Gastrocnemius medialis (tissue), 4 donors: ENCODE results near the gene NRG3. TPM values are rescaled to one million over a fixed set of nuclear protein-coding genes. Genes with fewer than 3 reads are reported as not detected.
"Not testable (repeated sequence)": the region's sequence is repeated elsewhere in the genome, so short reads cannot be mapped to it uniquely, and the experiment has no call there.

ENCODE experiments used
- ATAC-seq, 2 donors: fragments of 150-250 bp; one replicate each; pipeline ENCODE4 v1.9.1; 2016
- DNase-seq, 2 donors: peaks; one replicate each; pipeline ENCODE4 v3.0.0-alpha.2; 2019
- H3K27ac ChIP-seq, 4 donors: fragments of 200-600 bp; sonication (generic); 1 replicate in 1 of 4; 2 replicates in 3 of 4; pipeline ENCODE4 v1.5.1; 2016 to 2018; ENCODE audit warnings: mild to moderate bottlenecking in 2 of 4, moderate library complexity in 1 of 4
- H3K27me3 ChIP-seq, 3 donors: fragments of 200-600 bp; sonication (generic) in 2 of 3; 1 replicate in 1 of 3; 2 replicates in 2 of 3; pipeline versions ENCODE4 v1.5.1 to v1.6.0; 2016 to 2019; ENCODE audit warnings: mild to moderate bottlenecking in 1 of 3, moderate library complexity in 1 of 3
- H3K36me3 ChIP-seq, 2 donors: fragments of 200-600 bp; sonication (generic) in 1 of 2; one replicate each; pipeline ENCODE4 v1.5.1; 2017 to 2018
- H3K4me1 ChIP-seq, 2 donors: fragments of 200-600 bp; sonication (generic) in 1 of 2; one replicate each; pipeline ENCODE4 v1.5.1; 2016 to 2017; ENCODE audit warnings: mild to moderate bottlenecking in 2 of 2
- H3K4me3 ChIP-seq, 4 donors: fragments of 200-600 bp; sonication (generic) in 3 of 4; 1 replicate in 1 of 4; 2 replicates in 3 of 4; pipeline ENCODE4 v1.5.1; 2016 to 2019; ENCODE audit warnings: mild to moderate bottlenecking in 2 of 4
- H3K9me3 ChIP-seq, 3 donors: fragments of 200-600 bp; sonication (generic) in 2 of 3; 1 replicate in 1 of 3; 2 replicates in 2 of 3; pipeline ENCODE4 v1.5.1; 2016 to 2019
- CTCF ChIP-seq, 5 experiments: fragments of 450-650 bp in 3 of 5; fragments of 200-600 bp in 2 of 5; sonication (generic) in 2 of 5; IDR thresholded peaks in 4 of 5; conservative IDR thresholded peaks in 1 of 5; 1 replicate in 4 of 5; 2 replicates in 1 of 5; pipeline ENCODE4 v1.5.1; 2016 to 2019; ENCODE audit warnings: antibody characterized with exemption in 5 of 5, mild to moderate bottlenecking in 3 of 5, moderate library complexity in 3 of 5
- POLR2A ChIP-seq, 2 donors: fragments of 450-650 bp; IDR thresholded peaks; one replicate each; pipeline ENCODE4 v1.6.1; 2017; ENCODE audit warnings: antibody characterized with exemption in 2 of 2, mild to moderate bottlenecking in 2 of 2, moderate library complexity in 2 of 2
- in situ Hi-C, 4 donors: fragments of 200-750 bp; cut with MboI; loops; one replicate each; pipeline versions ENCODE4 v1.15.0 to v1.8.0; 2017; ENCODE audit warnings: low sequenced_read_pairs in 4 of 4
- intact Hi-C: fragments of 100-400 bp; cut with DNase I; formaldehyde crosslinking; loops from one replicate; pipeline ENCODE4 v1.15.1; 2023; ENCODE audit warnings: low total_unique reads
- total RNA-seq, 4 donors: library from RNA; depleted of rRNA; stranded (reverse); fragments of >200 nt; gene quantifications; one replicate each; pipeline versions ENCODE4 v1.1.0 to v1.2.3, GENCODE V29; 2016

The NRG3 gene
- total RNA-seq, 4 donors from 2014 or later, result not detected

GRCh38 chr10:82041018-82041417 is 166.0 kb downstream of the NRG3 start:
- no peaks in the 10 kb centered on the region for H3K27me3 ChIP-seq
- intact Hi-C loops (no loop called here), in situ Hi-C loops (no loop called here)
- DNase-seq, result no peak
- no peak for ATAC-seq
- no peaks in the 10 kb centered on the region for H3K36me3 ChIP-seq
- H3K27ac ChIP-seq, result no peak overlapping the region
- no peaks in the 10 kb centered on the region for H3K4me1 ChIP-seq
- H3K9me3 ChIP-seq, result no peaks in the 10 kb centered on the region
- no peak for TF ChIP-seq CTCF (IDR thresholded peaks at IDR 0.05 in 4 of 5, conservative IDR thresholded peaks at IDR 0.05 in 1 of 5)
- TF ChIP-seq POLR2A (IDR thresholded peaks at IDR 0.05), result no peak
- no peak overlapping the region for H3K4me3 ChIP-seq

DNA sequence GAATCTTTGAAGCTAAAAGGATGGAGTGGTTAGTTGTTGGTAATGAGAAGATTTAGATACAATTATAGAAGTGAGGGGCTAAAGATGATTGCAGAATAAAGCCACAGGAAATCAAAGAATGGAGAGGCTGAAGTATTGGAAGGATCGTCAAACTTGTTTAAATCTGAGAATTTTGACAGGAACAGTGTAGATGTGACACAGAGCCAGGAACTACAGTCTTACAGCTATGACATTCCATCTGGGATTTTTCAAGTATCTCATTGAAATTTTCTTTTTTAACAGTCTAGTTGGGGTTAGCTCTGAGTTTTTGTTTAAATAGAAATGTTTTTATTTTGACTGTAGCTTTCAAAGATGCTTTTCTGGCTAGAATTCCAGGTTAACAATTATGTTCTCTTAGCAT is 181.4 kb downstream of the NRG3 start:
- intact Hi-C loops, result no loop called here
- no peak overlapping the region for H3K4me3 ChIP-seq
- H3K9me3 ChIP-seq, result no peaks in the 10 kb centered on the region
- H3K27me3 ChIP-seq, result no peaks in the 10 kb centered on the region
- no peaks in the 10 kb centered on the region for H3K36me3 ChIP-seq
- no peaks in the 10 kb centered on the region for H3K4me1 ChIP-seq
- in situ Hi-C loops, result no loop called here
- ATAC-seq (no peak), DNase-seq (no peak)
- TF ChIP-seq CTCF (IDR thresholded peaks at IDR 0.05 in 4 of 5, conservative IDR thresholded peaks at IDR 0.05 in 1 of 5), result no peak
- no peak for TF ChIP-seq POLR2A (IDR thresholded peaks at IDR 0.05)
- no peak overlapping the region for H3K27ac ChIP-seq

GRCh38 chr10:82067192-82067591 is 192.2 kb downstream of the NRG3 start:
- H3K9me3 ChIP-seq, H3K36me3 ChIP-seq, H3K4me1 ChIP-seq, ATAC-seq, H3K4me3 ChIP-seq, DNase-seq, intact Hi-C loops, H3K27ac ChIP-seq, H3K27me3 ChIP-seq, in situ Hi-C loops: not testable (repeated sequence)

GRCh38 chr10:82068501-82068900 is 193.5 kb downstream of the NRG3 start:
- TF ChIP-seq CTCF (IDR thresholded peaks at IDR 0.05 in 4 of 5, conservative IDR thresholded peaks at IDR 0.05 in 1 of 5) (no peak), POLR2A (IDR thresholded peaks at IDR 0.05) (no peak)
- Histone ChIP-seq H3K4me3 (no peak overlapping the region), H3K4me1 (no peaks in the 10 kb centered on the region), H3K27ac (no peak overlapping the region), H3K9me3 (no peaks in the 10 kb centered on the region), H3K36me3 (no peaks in the 10 kb centered on the region), H3K27me3 (no peaks in the 10 kb centered on the region)
- ATAC-seq (no peak), DNase-seq (no peak)
- in situ Hi-C loops (no loop called here), intact Hi-C loops (no loop called here)

GRCh38 chr10:82071231-82071630 is 196.2 kb downstream of the NRG3 start:
- no peaks in the 10 kb centered on the region for H3K27me3 ChIP-seq
- ATAC-seq, result no peak
- no peak overlapping the region for H3K4me3 ChIP-seq
- no peak for DNase-seq
- no peaks in the 10 kb centered on the region for H3K4me1 ChIP-seq
- H3K36me3 ChIP-seq, result no peaks in the 10 kb centered on the region
- intact Hi-C loops (no loop called here), in situ Hi-C loops (no loop called here)
- TF ChIP-seq CTCF (IDR thresholded peaks at IDR 0.05 in 4 of 5, conservative IDR thresholded peaks at IDR 0.05 in 1 of 5) (no peak), POLR2A (IDR thresholded peaks at IDR 0.05) (no peak)
- H3K9me3 ChIP-seq, result no peaks in the 10 kb centered on the region
- no peak overlapping the region for H3K27ac ChIP-seq
